ENCODE data around the gene FAM193A.
"Not testable (repeated sequence)": the region's sequence is repeated elsewhere in the genome, so short reads cannot be mapped to it uniquely, and the experiment has no call there.

FAM193A gene

GRCh38 chr4:2673157-2673556 lies 136.7 kb downstream of the FAM193A start:
- H2AFZ ChIP-seq (ENCODE audit: low read depth, low read length), result no peak overlapping the region
- H3K9ac ChIP-seq (ENCODE audit: low read length), result no peak overlapping the region
- no peak overlapping the region for H3K27ac ChIP-seq (ENCODE audit: low read length)

GRCh38 chr4:2679762-2680161 lies 143.3 kb downstream of the FAM193A start:
- not testable (repeated sequence) for H3K27me3 ChIP-seq (ENCODE audit: low read depth, low read length); H4K20me1 ChIP-seq (ENCODE audit: insufficient read depth, low read length); H3K9ac ChIP-seq (ENCODE audit: low read length); H3K9me3 ChIP-seq (ENCODE audit: insufficient read depth, low read length); H3K27ac ChIP-seq (ENCODE audit: low read length); H3K4me2 ChIP-seq (ENCODE audit: low read length); H3K4me1 ChIP-seq (ENCODE audit: low read length); H2AFZ ChIP-seq (ENCODE audit: low read depth, low read length); H3K4me3 ChIP-seq (ENCODE audit: low read length); H3K79me2 ChIP-seq (ENCODE audit: low read length)
- H3K36me3 ChIP-seq (replicated peaks; ENCODE audit: low read depth, low read length), result peaks cover 17% of the 10 kb centered on the region

More at GRCh38 chr4:2673157-2673556, 136.7 kb downstream of the FAM193A start:
- Histone ChIP-seq H3K9me3 (ENCODE audit: insufficient read depth, low read length) (no peaks in the 10 kb centered on the region), H3K27me3 (ENCODE audit: low read depth, low read length) (no peaks in the 10 kb centered on the region), H3K4me3 (ENCODE audit: low read length) (no peak overlapping the region), H3K4me1 (ENCODE audit: low read length) (no peaks in the 10 kb centered on the region), H3K79me2 (ENCODE audit: low read length) (peaks cover 3% of the 10 kb centered on the region; the same call in 1 of the 2 replicates), H3K4me2 (ENCODE audit: low read length) (no peak overlapping the region), H4K20me1 (ENCODE audit: insufficient read depth, low read length) (no peaks in the 10 kb centered on the region; the same call in 1 of the 2 replicates), H3K36me3 (replicated peaks; ENCODE audit: low read depth, low read length) (peaks cover 32% of the 10 kb centered on the region)
- TF ChIP-seq EZH2phosphoT487 (IDR thresholded peaks at IDR 0.05; ENCODE audit: low read depth) (no peak), CTCF (IDR thresholded peaks at IDR 0.05; ENCODE audit: low read depth, low read length) (peak; percentile 44)

GRCh38 chr4:2684486-2684885 lies 148.0 kb downstream of the FAM193A start:
- H3K4me2 ChIP-seq (ENCODE audit: low read length), result no peak overlapping the region

GRCh38 chr4:2685541-2685940 lies 149.1 kb downstream of the FAM193A start:
- Histone ChIP-seq H3K4me1 (ENCODE audit: low read length) (peaks cover 12% of the 10 kb centered on the region), H2AFZ (ENCODE audit: low read depth, low read length) (no peak overlapping the region), H3K27ac (ENCODE audit: low read length) (no peak overlapping the region), H3K79me2 (ENCODE audit: low read length) (no peaks in the 10 kb centered on the region; the same call in 1 of the 2 replicates), H4K20me1 (ENCODE audit: insufficient read depth, low read length) (no peaks in the 10 kb centered on the region), H3K4me3 (ENCODE audit: low read length) (no peak overlapping the region), H3K36me3 (replicated peaks; ENCODE audit: low read depth, low read length) (peaks cover 26% of the 10 kb centered on the region), H3K4me2 (ENCODE audit: low read length) (no peak overlapping the region), H3K9me3 (ENCODE audit: insufficient read depth, low read length) (no peaks in the 10 kb centered on the region), H3K27me3 (ENCODE audit: low read depth, low read length) (no peaks in the 10 kb centered on the region), H3K9ac (ENCODE audit: low read length) (no peak overlapping the region)
- no peak for TF ChIP-seq CTCF (IDR thresholded peaks at IDR 0.05; ENCODE audit: low read depth, low read length)
- no peak for TF ChIP-seq EZH2phosphoT487 (IDR thresholded peaks at IDR 0.05; ENCODE audit: low read depth)

More at GRCh38 chr4:2684486-2684885, 148.0 kb downstream of the FAM193A start:
- peaks cover 1% of the 10 kb centered on the region; the same call in 1 of the 2 replicates for H3K4me1 ChIP-seq (ENCODE audit: low read length)
- H3K79me2 ChIP-seq (ENCODE audit: low read length), result no peaks in the 10 kb centered on the region; the same call in 1 of the 2 replicates
- no peak overlapping the region for H3K27ac ChIP-seq (ENCODE audit: low read length)
- no peak overlapping the region for H3K9ac ChIP-seq (ENCODE audit: low read length)
- H3K9me3 ChIP-seq (ENCODE audit: insufficient read depth, low read length), result no peaks in the 10 kb centered on the region
- no peak overlapping the region for H2AFZ ChIP-seq (ENCODE audit: low read depth, low read length)
- no peak overlapping the region for H3K4me3 ChIP-seq (ENCODE audit: low read length)
- H3K36me3 ChIP-seq (replicated peaks; ENCODE audit: low read depth, low read length), result peaks cover 20% of the 10 kb centered on the region
- no peaks in the 10 kb centered on the region for H3K27me3 ChIP-seq (ENCODE audit: low read depth, low read length)
- no peaks in the 10 kb centered on the region for H4K20me1 ChIP-seq (ENCODE audit: insufficient read depth, low read length)
- TF ChIP-seq EZH2phosphoT487 (IDR thresholded peaks at IDR 0.05; ENCODE audit: low read depth) (no peak), CTCF (IDR thresholded peaks at IDR 0.05; ENCODE audit: low read depth, low read length) (no peak)

Data from OCI-LY3 (cell line).